Heart left ventricle (tissue), 13 donors: ENCODE results near the gene DTNB.

Source experiments
- POLR2A ChIP-seq, 2 donors: fragments of 450-650 bp; IDR thresholded peaks; one replicate each; pipeline ENCODE4 v1.6.1; 2017; ENCODE audit warnings: antibody characterized with exemption in 2 of 2, mild to moderate bottlenecking in 2 of 2, moderate library complexity in 2 of 2
- TF ChIP-seq, protein P1 (sequence below), 12 donors: fragments of 200-600 bp; sonication (generic) in 4 of 12; IDR thresholded peaks; one replicate each; pipeline versions ENCODE4 v1.5.0 to v1.8.0; 2018 to 2022; ENCODE audit warnings: antibody characterized with exemption in 12 of 12, mild to moderate bottlenecking in 5 of 12
- donor health status: ischemic (EF 13 %, LVEDD 7.1; RV severe dilation, severe dysfunction).
- donor health status: DM: no; HTN: yes; CAD: no.
- donor health status: DM: no; HTN: no; CAD: no.
- donor health status: ischemic (EF 25% LVEDD 6.9; RV normal size, moderate dysfunction).
- donor health status: ischemic (EF 25% LVEDD 5.7; RV mildly dilated, moderate dysfunction).
- donor health status: ischemic (EF 35%, LVEDD 5.7; RV mildly dilated, moderate dysfunction).
- donor health status: nonischemic (EF 11% LVEDD 7.7; RV severe dilation, severe dysfunction).
- donor health status: DM: yes; HTN: yes; CAD: no.
- donor health status: PGD.
- donor health status: ischemic (EF 29% LVEDD 5.4; RV normal size, mild dysfunction).
- donor health status: nonischemic (EF 23%, LVEDD 6.1; RV moderate dilation, normal function).

- TF ChIP-seq, protein P1, sequence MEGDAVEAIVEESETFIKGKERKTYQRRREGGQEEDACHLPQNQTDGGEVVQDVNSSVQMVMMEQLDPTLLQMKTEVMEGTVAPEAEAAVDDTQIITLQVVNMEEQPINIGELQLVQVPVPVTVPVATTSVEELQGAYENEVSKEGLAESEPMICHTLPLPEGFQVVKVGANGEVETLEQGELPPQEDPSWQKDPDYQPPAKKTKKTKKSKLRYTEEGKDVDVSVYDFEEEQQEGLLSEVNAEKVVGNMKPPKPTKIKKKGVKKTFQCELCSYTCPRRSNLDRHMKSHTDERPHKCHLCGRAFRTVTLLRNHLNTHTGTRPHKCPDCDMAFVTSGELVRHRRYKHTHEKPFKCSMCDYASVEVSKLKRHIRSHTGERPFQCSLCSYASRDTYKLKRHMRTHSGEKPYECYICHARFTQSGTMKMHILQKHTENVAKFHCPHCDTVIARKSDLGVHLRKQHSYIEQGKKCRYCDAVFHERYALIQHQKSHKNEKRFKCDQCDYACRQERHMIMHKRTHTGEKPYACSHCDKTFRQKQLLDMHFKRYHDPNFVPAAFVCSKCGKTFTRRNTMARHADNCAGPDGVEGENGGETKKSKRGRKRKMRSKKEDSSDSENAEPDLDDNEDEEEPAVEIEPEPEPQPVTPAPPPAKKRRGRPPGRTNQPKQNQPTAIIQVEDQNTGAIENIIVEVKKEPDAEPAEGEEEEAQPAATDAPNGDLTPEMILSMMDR (IDR thresholded peaks at IDR 0.05), result no peak
- no peak for TF ChIP-seq POLR2A (IDR thresholded peaks at IDR 0.05)
Observed at GRCh38 chr2:25491966-25492532, 181.3 kb downstream of the DTNB start.
